T-cell (primary cell): ENCODE measurements around the gene RASEF. TPM values are rescaled to one million over a fixed set of nuclear protein-coding genes. Genes with fewer than 3 reads are reported as not detected.

ENCODE experiments used
- ATAC-seq, 4 experiments: fragments of 200-7000 bp in 3 of 4; fragments of 150-1000 bp in 1 of 4; cut with Tn5 transposase; replicated peaks in 1 of 4; 1 replicate in 3 of 4; 2 replicates in 1 of 4; pipeline ENCODE4 v1.10.0; 2021; ENCODE audit warnings: moderate library complexity in 3 of 4, mild to moderate bottlenecking in 2 of 4, moderate number of reproducible peaks in 1 of 4
- CTCF ChIA-PET, 2 donors: fragments of 300-600 bp; sonication (Branson Sonifier 250); formaldehyde crosslinking; loops; one replicate each; lab custom pipeline; 2022; ENCODE audit warnings: antibody characterized with exemption in 2 of 2; lab: Charles Lee
- POLR2A ChIA-PET, 2 donors: fragments of 300-600 bp; sonication (Branson Sonifier 250); formaldehyde crosslinking; loops; one replicate each; lab custom pipeline; 2022; ENCODE audit warnings: antibody characterized with exemption in 2 of 2; lab: Charles Lee
- DNase-seq, 35 experiments: peaks; one replicate each; pipeline versions ENCODE4 v3.0.0 to v3.0.0-alpha.2; 2013 to 2023
- H3K27ac ChIP-seq: one replicate; pipeline ENCODE4 v1.5.1; 2013; ENCODE audit warnings: low read length
- H3K27me3 ChIP-seq, 2 experiments: replicated peaks in 1 of 2; 1 replicate in 1 of 2; 2 replicates in 1 of 2; pipeline versions ENCODE4 v1.6.1 to v1.7.0; 2013; ENCODE audit warnings: low read length in 1 of 2, mixed read lengths in 1 of 2; ENCODE audit not compliant: control insufficient read depth in 2 of 2, insufficient read depth in 2 of 2; ENCODE audit errors: extremely low read depth in 1 of 2
- H3K36me3 ChIP-seq, 2 donors: 1 replicate in 1 of 2; 2 replicates in 1 of 2; pipeline versions ENCODE4 v1.6.1 to v1.7.0; 2013; ENCODE audit warnings: low read length in 1 of 2; ENCODE audit not compliant: control insufficient read depth in 2 of 2, insufficient read depth in 1 of 2; ENCODE audit errors: extremely low read depth in 1 of 2
- H3K4me1 ChIP-seq, 2 experiments: 1 replicate in 1 of 2; 2 replicates in 1 of 2; pipeline versions ENCODE4 v1.6.1 to v1.7.0; 2013; ENCODE audit warnings: low read length in 2 of 2, mixed read lengths in 1 of 2; ENCODE audit not compliant: insufficient read depth in 2 of 2, control insufficient read depth in 1 of 2; ENCODE audit errors: extremely low read depth in 1 of 2
- H3K4me3 ChIP-seq, 2 donors: 1 replicate in 1 of 2; 2 replicates in 1 of 2; pipeline versions ENCODE4 v1.5.1 to v1.7.0; 2013; ENCODE audit warnings: mild to moderate bottlenecking in 2 of 2, low read length in 1 of 2, moderate library complexity in 1 of 2; ENCODE audit not compliant: control insufficient read depth in 1 of 2; ENCODE audit errors: extremely low read depth in 1 of 2
- H3K9me3 ChIP-seq: 2 replicates; pipeline ENCODE4 v1.7.0; 2013
- H3K27ac Mint-ChIP-seq, 2 donors: one replicate each; pipeline ENCODE4 v1.8.0; 2020 to 2021; ENCODE audit warnings: mild to moderate bottlenecking in 2 of 2, mixed read lengths in 2 of 2
- H3K27me3 Mint-ChIP-seq, 2 donors: one replicate each; pipeline ENCODE4 v1.8.0; 2021 to 2022; ENCODE audit warnings: mixed read lengths in 2 of 2
- H3K36me3 Mint-ChIP-seq: one replicate; pipeline ENCODE4 v1.8.0; 2021; ENCODE audit warnings: mixed read lengths
- H3K4me1 Mint-ChIP-seq, 3 donors: one replicate each; pipeline ENCODE4 v1.8.0; 2020 to 2022; ENCODE audit warnings: mixed read lengths in 3 of 3, mild to moderate bottlenecking in 1 of 3
- H3K4me3 Mint-ChIP-seq, 3 donors: one replicate each; pipeline ENCODE4 v1.8.0; 2020 to 2022; ENCODE audit warnings: mild to moderate bottlenecking in 3 of 3, mixed read lengths in 3 of 3, moderate library complexity in 3 of 3
- H3K9me3 Mint-ChIP-seq, 3 donors: one replicate each; pipeline ENCODE4 v1.8.0; 2020 to 2022; ENCODE audit warnings: mixed read lengths in 3 of 3
- WGBS: methylation state at CpG from one replicate; pipeline ENCODE4 v1.1.5; 2013; ENCODE audit warnings: missing lambda C conversion rate; ENCODE audit not compliant: insufficient coverage; 5-methylcytosine and 5-hydroxymethylcytosine counted together
- total RNA-seq, 35 experiments: library from RNA in 6 of 35; stranded (reverse) in 6 of 35; fragments of 120-200 nt in 1 of 35; gene quantifications; one replicate each; pipeline versions ENCODE4 v1.2.1 to v1.2.4 and lab custom pipeline; 2013 to 2026

RASEF gene
- total RNA-seq, 5 donors from 2014 or later (not counting 1 experiment from before 2014, with no cell fraction given) = 0.09 to 0.16 TPM; not detected in 3

GRCh38 chr9:83070261-83070660 lies 7.3 kb upstream of the RASEF start:
- POLR2A ChIA-PET = no interaction called here
- Histone ChIP-seq H3K4me1 (no peaks in the 10 kb centered on the region), H3K36me3 (no peaks in the 10 kb centered on the region), H3K9me3 (no peaks in the 10 kb centered on the region), H3K27me3 (peaks cover 0 to 4% of the 10 kb centered on the region in 2 experiments), H3K27ac (no peak overlapping the region), H3K4me3 (no peak overlapping the region)
- Mint-ChIP-seq H3K4me1 (no peaks in the 10 kb centered on the region), H3K27me3 (peaks cover 2 to 8% of the 10 kb centered on the region in 2 donors), H3K36me3 (no peaks in the 10 kb centered on the region), H3K9me3 (peaks cover 0 to 17% (median 0%) of the 10 kb centered on the region in 3 donors), H3K27ac (no peak overlapping the region), H3K4me3 (no peak overlapping the region)
- CTCF ChIA-PET = no interaction called here
- DNase-seq = no peak
- ATAC-seq = no peak

DNA sequence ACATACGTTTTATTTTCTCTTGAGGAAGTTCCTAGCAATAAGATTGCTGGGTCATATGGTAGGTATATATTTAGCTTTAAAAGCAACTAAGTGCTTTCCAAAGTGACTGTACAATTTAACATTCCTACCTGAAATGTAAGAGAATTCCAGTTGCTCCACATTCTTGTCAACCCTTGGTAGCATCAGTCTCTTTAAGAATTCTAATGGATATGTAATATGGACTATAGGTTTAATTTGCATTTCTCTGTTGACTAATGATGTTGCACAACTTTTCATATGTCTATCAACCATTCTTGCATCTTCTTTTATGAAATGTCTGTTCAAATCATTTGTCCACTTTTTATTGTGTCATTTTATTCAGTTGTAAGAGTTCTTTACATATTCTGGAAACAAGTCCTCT lies 6.7 kb upstream of the RASEF start:
- CTCF ChIA-PET = no interaction called here
- no CpG with 5 or more reads among the region's 1 CpG for WGBS

GRCh38 chr9:83068414-83068813 lies 5.5 kb upstream of the RASEF start:
- ATAC-seq (no peak), DNase-seq (no peak)
- Mint-ChIP-seq H3K4me3 (no peak overlapping the region), H3K4me1 (no peaks in the 10 kb centered on the region), H3K27ac (no peak overlapping the region), H3K27me3 (peaks cover 14 to 19% of the 10 kb centered on the region in 2 donors), H3K36me3 (no peaks in the 10 kb centered on the region), H3K9me3 (peaks cover 0 to 17% (median 3%) of the 10 kb centered on the region in 3 donors)
- no peaks in the 10 kb centered on the region for H3K9me3 ChIP-seq
- H3K4me1 ChIP-seq = no peaks in the 10 kb centered on the region
- no peak overlapping the region for H3K4me3 ChIP-seq
- no peaks in the 10 kb centered on the region for H3K36me3 ChIP-seq
- ChIA-PET CTCF (no interaction called here), POLR2A (no interaction called here)
- H3K27me3 ChIP-seq = peaks cover 2 to 4% of the 10 kb centered on the region in 2 experiments
- no peak overlapping the region for H3K27ac ChIP-seq
- 80% methylated on average over 1 of the region's 1 CpG for WGBS

More for the DNA sequence above, 6.7 kb upstream of the RASEF start:
- Mint-ChIP-seq H3K27ac (no peak overlapping the region), H3K9me3 (peaks cover 0 to 17% (median 0%) of the 10 kb centered on the region in 3 donors), H3K4me3 (no peak overlapping the region), H3K4me1 (no peaks in the 10 kb centered on the region), H3K36me3 (no peaks in the 10 kb centered on the region), H3K27me3 (peaks cover 5 to 11% of the 10 kb centered on the region in 2 donors)
- DNase-seq = no peak
- H3K4me3 ChIP-seq = no peak overlapping the region
- H3K36me3 ChIP-seq = no peaks in the 10 kb centered on the region
- no peak for ATAC-seq
- peaks cover 2 to 4% of the 10 kb centered on the region in 2 experiments for H3K27me3 ChIP-seq
- no peak overlapping the region for H3K27ac ChIP-seq
- POLR2A ChIA-PET = no interaction called here
- H3K9me3 ChIP-seq = no peaks in the 10 kb centered on the region
- H3K4me1 ChIP-seq = no peaks in the 10 kb centered on the region

DNA sequence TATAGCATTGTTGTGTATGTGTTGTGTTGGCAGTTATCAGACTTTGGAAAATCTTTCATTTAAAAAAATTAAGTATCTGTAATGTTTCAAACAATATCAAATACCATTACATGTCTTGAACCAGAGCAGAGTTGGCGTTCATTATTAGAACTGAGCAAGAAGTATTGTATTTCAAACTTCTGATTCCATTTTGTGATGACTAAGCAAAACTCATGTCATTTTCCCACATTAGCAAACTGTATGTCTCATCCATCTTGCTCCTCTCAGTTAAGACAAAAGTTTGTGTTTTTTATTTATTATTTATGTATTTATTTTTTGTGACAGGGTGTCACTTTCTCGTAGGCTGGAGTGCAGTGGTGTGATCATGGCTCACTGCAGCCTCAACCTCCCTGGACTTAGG lies 4.6 kb upstream of the RASEF start:
- H3K9me3 ChIP-seq = no peaks in the 10 kb centered on the region
- CTCF ChIA-PET = no interaction called here

DNA sequence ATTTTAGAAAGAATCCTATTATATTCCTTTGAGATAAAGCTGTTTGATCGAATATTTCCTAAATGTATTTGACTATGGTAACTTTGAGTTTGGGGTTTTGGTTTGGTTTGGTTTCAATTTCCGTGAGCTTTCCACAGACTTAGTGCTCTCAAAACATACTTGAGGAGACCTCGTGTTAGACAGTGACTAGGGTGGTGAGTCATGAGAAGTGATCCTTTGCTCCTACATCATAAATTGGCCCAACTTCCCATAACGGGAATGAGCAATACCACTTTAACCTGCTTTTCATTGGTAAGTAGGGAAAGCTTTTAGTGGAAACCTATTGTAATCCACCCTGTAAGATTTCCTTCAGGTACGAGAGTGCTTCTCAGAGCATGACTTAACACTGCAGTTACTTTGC lies 3.8 kb upstream of the RASEF start:
- Mint-ChIP-seq H3K4me3 (no peak overlapping the region), H3K27ac (no peak overlapping the region), H3K4me1 (no peaks in the 10 kb centered on the region), H3K36me3 (no peaks in the 10 kb centered on the region), H3K9me3 (peaks cover 0 to 6% (median 3%) of the 10 kb centered on the region in 3 donors), H3K27me3 (peaks cover 19 to 22% of the 10 kb centered on the region in 2 donors)
- ChIA-PET POLR2A (no interaction called here), CTCF (no interaction called here)
- Histone ChIP-seq H3K27me3 (peaks cover 4 to 11% of the 10 kb centered on the region in 2 experiments), H3K4me1 (no peaks in the 10 kb centered on the region), H3K4me3 (no peak overlapping the region), H3K36me3 (no peaks in the 10 kb centered on the region), H3K27ac (no peak overlapping the region), H3K9me3 (no peaks in the 10 kb centered on the region)
- DNase-seq (no peak), ATAC-seq (no peak)
- WGBS = 80% methylated on average over 1 of the region's 5 CpGs

More for the DNA sequence above, 4.6 kb upstream of the RASEF start:
- no peaks in the 10 kb centered on the region for H3K4me1 ChIP-seq
- Mint-ChIP-seq H3K36me3 (no peaks in the 10 kb centered on the region), H3K4me3 (no peak overlapping the region), H3K27me3 (peaks cover 15 to 17% of the 10 kb centered on the region in 2 donors), H3K9me3 (peaks cover 0 to 11% (median 3%) of the 10 kb centered on the region in 3 donors), H3K27ac (no peak overlapping the region), H3K4me1 (no peaks in the 10 kb centered on the region)
- DNase-seq (no peak), ATAC-seq (no peak)
- no CpG with 5 or more reads among the region's 2 CpGs for WGBS
- peaks cover 4 to 6% of the 10 kb centered on the region in 2 experiments for H3K27me3 ChIP-seq
- H3K27ac ChIP-seq = no peak overlapping the region
- POLR2A ChIA-PET = no interaction called here
- no peaks in the 10 kb centered on the region for H3K36me3 ChIP-seq
- H3K4me3 ChIP-seq = no peak overlapping the region

DNA sequence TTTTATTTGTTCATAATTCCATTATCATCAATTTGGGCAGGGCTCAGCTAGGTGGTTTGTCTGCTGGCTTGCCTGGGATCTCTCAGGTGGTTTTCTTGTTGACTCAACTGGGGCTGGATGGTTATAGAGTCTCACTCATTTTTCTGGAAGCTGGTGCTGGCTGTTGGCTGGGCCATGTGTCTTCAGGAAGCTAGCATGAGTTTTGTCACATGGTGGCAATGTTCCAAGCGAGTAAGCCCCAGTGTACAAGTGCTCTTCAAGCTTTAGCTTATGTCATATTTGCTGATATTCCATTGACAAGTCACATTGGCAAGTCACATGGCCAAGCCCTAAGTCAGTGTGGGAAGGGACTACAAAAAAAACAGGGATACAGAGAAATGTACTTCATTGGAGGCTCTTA lies 2.3 kb upstream of the RASEF start:
- ChIA-PET POLR2A (no interaction called here), CTCF (no interaction called here)
- 40% methylated on average over 1 of the region's 1 CpG for WGBS
- no peak overlapping the region for H3K27ac Mint-ChIP-seq
- no peak overlapping the region for H3K27ac ChIP-seq
- H3K27me3 ChIP-seq = peaks cover 4 to 11% of the 10 kb centered on the region in 2 experiments
- peaks cover 0 to 3% (median 3%) of the 10 kb centered on the region in 3 donors for H3K9me3 Mint-ChIP-seq
- DNase-seq (no peak), ATAC-seq (no peak)
- H3K4me3 Mint-ChIP-seq = no peak overlapping the region
- H3K36me3 ChIP-seq = no peaks in the 10 kb centered on the region
- no peaks in the 10 kb centered on the region for H3K36me3 Mint-ChIP-seq
- no peak overlapping the region for H3K4me3 ChIP-seq
- no peaks in the 10 kb centered on the region for H3K4me1 Mint-ChIP-seq
- H3K9me3 ChIP-seq = no peaks in the 10 kb centered on the region
- no peaks in the 10 kb centered on the region for H3K4me1 ChIP-seq
- H3K27me3 Mint-ChIP-seq = peaks cover 35% of the 10 kb centered on the region in 2 donors
